Measurements from ENCODE around the gene GPRIN2.

DNA sequence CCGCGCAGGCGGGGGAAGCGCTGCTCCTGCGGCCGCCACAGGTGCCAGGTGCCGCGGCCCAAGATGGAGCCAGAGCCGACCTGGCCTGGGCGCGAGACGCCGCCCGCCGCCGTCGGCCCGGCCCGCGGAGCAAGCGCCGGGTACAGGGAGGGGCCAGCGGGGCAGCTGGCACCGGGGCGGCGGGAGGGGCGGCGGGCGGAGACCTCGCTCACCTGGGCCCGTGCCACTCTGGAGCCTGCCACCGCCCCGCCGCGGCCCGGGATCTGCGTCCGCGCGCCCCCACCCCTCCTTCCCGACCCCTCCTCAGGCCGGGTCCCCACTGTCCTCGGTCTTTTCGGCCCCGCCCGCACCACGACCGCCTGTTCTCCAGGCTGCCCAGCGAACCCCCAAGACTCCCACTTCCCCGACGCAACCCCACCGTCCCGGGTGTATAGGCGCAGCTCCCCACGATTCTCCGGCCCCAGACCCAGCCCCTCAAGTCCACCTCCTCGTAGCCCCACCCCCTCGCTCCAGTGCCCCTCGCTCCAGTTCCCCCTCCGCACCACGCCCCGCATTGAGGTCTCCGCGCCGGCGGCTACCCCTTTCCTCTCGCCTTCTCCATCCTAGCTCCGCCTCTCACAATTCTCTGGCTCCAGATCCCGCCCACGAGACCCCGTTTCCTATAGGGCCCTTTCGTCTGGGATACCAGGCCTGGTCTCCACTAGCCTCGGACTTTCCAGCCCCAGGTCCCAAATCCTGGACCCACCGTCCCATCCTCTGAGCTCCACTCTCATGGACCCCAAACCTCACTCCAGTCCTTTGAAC lies at the start of gene GPRIN2:
- TF ChIP-seq, protein P1, sequence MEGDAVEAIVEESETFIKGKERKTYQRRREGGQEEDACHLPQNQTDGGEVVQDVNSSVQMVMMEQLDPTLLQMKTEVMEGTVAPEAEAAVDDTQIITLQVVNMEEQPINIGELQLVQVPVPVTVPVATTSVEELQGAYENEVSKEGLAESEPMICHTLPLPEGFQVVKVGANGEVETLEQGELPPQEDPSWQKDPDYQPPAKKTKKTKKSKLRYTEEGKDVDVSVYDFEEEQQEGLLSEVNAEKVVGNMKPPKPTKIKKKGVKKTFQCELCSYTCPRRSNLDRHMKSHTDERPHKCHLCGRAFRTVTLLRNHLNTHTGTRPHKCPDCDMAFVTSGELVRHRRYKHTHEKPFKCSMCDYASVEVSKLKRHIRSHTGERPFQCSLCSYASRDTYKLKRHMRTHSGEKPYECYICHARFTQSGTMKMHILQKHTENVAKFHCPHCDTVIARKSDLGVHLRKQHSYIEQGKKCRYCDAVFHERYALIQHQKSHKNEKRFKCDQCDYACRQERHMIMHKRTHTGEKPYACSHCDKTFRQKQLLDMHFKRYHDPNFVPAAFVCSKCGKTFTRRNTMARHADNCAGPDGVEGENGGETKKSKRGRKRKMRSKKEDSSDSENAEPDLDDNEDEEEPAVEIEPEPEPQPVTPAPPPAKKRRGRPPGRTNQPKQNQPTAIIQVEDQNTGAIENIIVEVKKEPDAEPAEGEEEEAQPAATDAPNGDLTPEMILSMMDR (IDR thresholded peaks at IDR 0.05): no peak
- TF ChIP-seq POLR2AphosphoS5 (IDR thresholded peaks at IDR 0.05): peak in 2 of 3 donors; percentile 22 to 51
- no peak for TF ChIP-seq POLR2A (IDR thresholded peaks at IDR 0.05)
